GM21576 (cell line): ENCODE measurements around the gene CLIC4.
"Not testable (repeated sequence)": the region's sequence is repeated elsewhere in the genome, so short reads cannot be mapped to it uniquely, and the experiment has no call there.

ENCODE experiments used
- ATAC-seq: cut with Tn5 transposase; IDR thresholded peaks from one replicate; pipeline ENCODE4 v1.9.1; 2021; ENCODE audit warnings: mild to moderate bottlenecking, moderate library complexity; ENCODE audit not compliant: unreplicated experiment

CLIC4 gene

GRCh38 chr1:24769656-24770651 lies 24.7 kb downstream of the CLIC4 start:
- no peak for ATAC-seq

GRCh38 chr1:24770881-24771280 lies 25.6 kb downstream of the CLIC4 start:
- ATAC-seq: no peak

- ATAC-seq: no peak
Measured at GRCh38 chr1:24771574-24771973, 26.3 kb downstream of the CLIC4 start.

GRCh38 chr1:24773618-24774017 lies 28.4 kb downstream of the CLIC4 start:
- no peak for ATAC-seq

- ATAC-seq: no peak
Measured at GRCh38 chr1:24775348-24775747, 30.1 kb downstream of the CLIC4 start.

- ATAC-seq: no peak
Measured at GRCh38 chr1:24775916-24776315, 30.7 kb downstream of the CLIC4 start.

- ATAC-seq: no peak
Measured at GRCh38 chr1:24776821-24777220, 31.6 kb downstream of the CLIC4 start.

- no peak for ATAC-seq
Measured at GRCh38 chr1:24778141-24778540, 32.9 kb downstream of the CLIC4 start.

- not testable (repeated sequence) for ATAC-seq
Measured at GRCh38 chr1:24779199-24779598, 34.0 kb downstream of the CLIC4 start.

GRCh38 chr1:24779689-24780464 lies 34.6 kb downstream of the CLIC4 start:
- no peak for ATAC-seq

GRCh38 chr1:24780626-24781025 lies 35.4 kb downstream of the CLIC4 start:
- not testable (repeated sequence) for ATAC-seq

GRCh38 chr1:24782689-24783088 lies 37.4 kb downstream of the CLIC4 start:
- no peak for ATAC-seq

- ATAC-seq: no peak
Measured at GRCh38 chr1:24783713-24784112, 38.5 kb downstream of the CLIC4 start.

- no peak for ATAC-seq
Measured at GRCh38 chr1:24786191-24786590, 40.9 kb downstream of the CLIC4 start.

- no peak for ATAC-seq
Measured at GRCh38 chr1:24790490-24790889, 45.2 kb downstream of the CLIC4 start.

GRCh38 chr1:24793447-24794129 lies 48.3 kb downstream of the CLIC4 start:
- ATAC-seq: no peak

GRCh38 chr1:24794130-24794502 lies 48.9 kb downstream of the CLIC4 start:
- ATAC-seq: not testable (repeated sequence)

- ATAC-seq: no peak
Measured at GRCh38 chr1:24795236-24795635, 50.0 kb downstream of the CLIC4 start.

GRCh38 chr1:24796524-24796923 lies 51.3 kb downstream of the CLIC4 start:
- no peak for ATAC-seq

GRCh38 chr1:24799242-24799641 lies 54.0 kb downstream of the CLIC4 start:
- not testable (repeated sequence) for ATAC-seq

- ATAC-seq: no peak
Measured at GRCh38 chr1:24801176-24801575, 55.9 kb downstream of the CLIC4 start.
